ENCODE results near the gene THOC5. TPM values are rescaled to one million over a fixed set of nuclear protein-coding genes. Genes with fewer than 3 reads are reported as not detected.
A peak's percentile ranks its signal among the peaks of the same experiment; 100 is the strongest.

The THOC5 gene
- total RNA-seq, 2 experiments from 2014 or later = 48.7 to 57.3 TPM

DNA sequence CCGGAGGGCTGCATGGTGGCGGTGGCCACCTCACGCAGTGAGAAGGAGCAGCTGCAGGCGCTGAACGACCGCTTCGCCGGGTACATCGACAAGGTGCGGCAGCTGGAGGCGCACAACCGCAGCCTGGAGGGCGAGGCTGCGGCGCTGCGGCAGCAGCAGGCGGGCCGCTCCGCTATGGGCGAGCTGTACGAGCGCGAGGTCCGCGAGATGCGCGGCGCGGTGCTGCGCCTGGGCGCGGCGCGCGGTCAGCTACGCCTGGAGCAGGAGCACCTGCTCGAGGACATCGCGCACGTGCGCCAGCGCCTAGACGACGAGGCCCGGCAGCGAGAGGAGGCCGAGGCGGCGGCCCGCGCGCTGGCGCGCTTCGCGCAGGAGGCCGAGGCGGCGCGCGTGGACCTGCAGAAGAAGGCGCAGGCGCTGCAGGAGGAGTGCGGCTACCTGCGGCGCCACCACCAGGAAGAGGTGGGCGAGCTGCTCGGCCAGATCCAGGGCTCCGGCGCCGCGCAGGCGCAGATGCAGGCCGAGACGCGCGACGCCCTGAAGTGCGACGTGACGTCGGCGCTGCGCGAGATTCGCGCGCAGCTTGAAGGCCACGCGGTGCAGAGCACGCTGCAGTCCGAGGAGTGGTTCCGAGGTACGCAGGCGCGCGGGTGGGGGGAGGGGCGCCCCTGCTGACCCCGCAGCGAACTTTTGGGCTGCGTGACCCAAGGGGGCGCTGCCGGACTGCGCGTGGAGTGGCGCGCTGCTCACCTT is 72.9 kb downstream of the THOC5 start:
- peaks cover 32% of the 10 kb centered on the region for H3K27me3 Mint-ChIP-seq
- TF ChIP-seq, protein P1, sequence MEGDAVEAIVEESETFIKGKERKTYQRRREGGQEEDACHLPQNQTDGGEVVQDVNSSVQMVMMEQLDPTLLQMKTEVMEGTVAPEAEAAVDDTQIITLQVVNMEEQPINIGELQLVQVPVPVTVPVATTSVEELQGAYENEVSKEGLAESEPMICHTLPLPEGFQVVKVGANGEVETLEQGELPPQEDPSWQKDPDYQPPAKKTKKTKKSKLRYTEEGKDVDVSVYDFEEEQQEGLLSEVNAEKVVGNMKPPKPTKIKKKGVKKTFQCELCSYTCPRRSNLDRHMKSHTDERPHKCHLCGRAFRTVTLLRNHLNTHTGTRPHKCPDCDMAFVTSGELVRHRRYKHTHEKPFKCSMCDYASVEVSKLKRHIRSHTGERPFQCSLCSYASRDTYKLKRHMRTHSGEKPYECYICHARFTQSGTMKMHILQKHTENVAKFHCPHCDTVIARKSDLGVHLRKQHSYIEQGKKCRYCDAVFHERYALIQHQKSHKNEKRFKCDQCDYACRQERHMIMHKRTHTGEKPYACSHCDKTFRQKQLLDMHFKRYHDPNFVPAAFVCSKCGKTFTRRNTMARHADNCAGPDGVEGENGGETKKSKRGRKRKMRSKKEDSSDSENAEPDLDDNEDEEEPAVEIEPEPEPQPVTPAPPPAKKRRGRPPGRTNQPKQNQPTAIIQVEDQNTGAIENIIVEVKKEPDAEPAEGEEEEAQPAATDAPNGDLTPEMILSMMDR (IDR thresholded peaks at IDR 0.05) = peak; percentile 21
- H3K36me3 Mint-ChIP-seq (ENCODE audit: low read depth) = peaks cover 3% of the 10 kb centered on the region
- POLR2A ChIA-PET = interaction anchor here (1.8 kb wide), 1 partner anchor 12 kb away, joined by 5 read pairs; no protein-coding TSS in a partner anchor
- peaks cover 14% of the 10 kb centered on the region for H3K4me1 Mint-ChIP-seq (ENCODE audit: low read depth)
- CTCF ChIA-PET = interaction anchor here (2.2 kb wide), 1 partner anchor 10 kb away, joined by 6 read pairs; no protein-coding TSS in a partner anchor
- DNase-seq = peak; percentile 65
- intact Hi-C loops (cut with micrococcal nuclease) = no loop called here
- peak overlapping the region; percentile 73 for H3K4me3 Mint-ChIP-seq
- peak; percentile 85 for ATAC-seq
- peak overlapping the region; percentile 43 for H3K27ac Mint-ChIP-seq
- H3K9me3 Mint-ChIP-seq = no peaks in the 10 kb centered on the region

DNA sequence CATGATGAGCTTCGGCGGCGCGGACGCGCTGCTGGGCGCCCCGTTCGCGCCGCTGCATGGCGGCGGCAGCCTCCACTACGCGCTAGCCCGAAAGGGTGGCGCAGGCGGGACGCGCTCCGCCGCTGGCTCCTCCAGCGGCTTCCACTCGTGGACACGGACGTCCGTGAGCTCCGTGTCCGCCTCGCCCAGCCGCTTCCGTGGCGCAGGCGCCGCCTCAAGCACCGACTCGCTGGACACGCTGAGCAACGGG is 73.4 kb downstream of the THOC5 start:
- no peak for ATAC-seq
- peaks cover 34% of the 10 kb centered on the region for H3K27me3 Mint-ChIP-seq
- H3K27ac Mint-ChIP-seq = no peak overlapping the region
- TF ChIP-seq, protein P1 (IDR thresholded peaks at IDR 0.05) = no peak
- POLR2A ChIA-PET = interaction anchor here (1.8 kb wide), 1 partner anchor 11 kb away, joined by 5 read pairs; no protein-coding TSS in a partner anchor
- intact Hi-C loops (cut with micrococcal nuclease) = no loop called here
- peaks cover 3% of the 10 kb centered on the region for H3K36me3 Mint-ChIP-seq (ENCODE audit: low read depth)
- H3K4me1 Mint-ChIP-seq (ENCODE audit: low read depth) = peaks cover 14% of the 10 kb centered on the region
- CTCF ChIA-PET = interaction anchor here (2.2 kb wide), 1 partner anchor 9 kb away, joined by 6 read pairs; no protein-coding TSS in a partner anchor
- DNase-seq = no peak
- no peaks in the 10 kb centered on the region for H3K9me3 Mint-ChIP-seq
- no peak overlapping the region for H3K4me3 Mint-ChIP-seq

DNA sequence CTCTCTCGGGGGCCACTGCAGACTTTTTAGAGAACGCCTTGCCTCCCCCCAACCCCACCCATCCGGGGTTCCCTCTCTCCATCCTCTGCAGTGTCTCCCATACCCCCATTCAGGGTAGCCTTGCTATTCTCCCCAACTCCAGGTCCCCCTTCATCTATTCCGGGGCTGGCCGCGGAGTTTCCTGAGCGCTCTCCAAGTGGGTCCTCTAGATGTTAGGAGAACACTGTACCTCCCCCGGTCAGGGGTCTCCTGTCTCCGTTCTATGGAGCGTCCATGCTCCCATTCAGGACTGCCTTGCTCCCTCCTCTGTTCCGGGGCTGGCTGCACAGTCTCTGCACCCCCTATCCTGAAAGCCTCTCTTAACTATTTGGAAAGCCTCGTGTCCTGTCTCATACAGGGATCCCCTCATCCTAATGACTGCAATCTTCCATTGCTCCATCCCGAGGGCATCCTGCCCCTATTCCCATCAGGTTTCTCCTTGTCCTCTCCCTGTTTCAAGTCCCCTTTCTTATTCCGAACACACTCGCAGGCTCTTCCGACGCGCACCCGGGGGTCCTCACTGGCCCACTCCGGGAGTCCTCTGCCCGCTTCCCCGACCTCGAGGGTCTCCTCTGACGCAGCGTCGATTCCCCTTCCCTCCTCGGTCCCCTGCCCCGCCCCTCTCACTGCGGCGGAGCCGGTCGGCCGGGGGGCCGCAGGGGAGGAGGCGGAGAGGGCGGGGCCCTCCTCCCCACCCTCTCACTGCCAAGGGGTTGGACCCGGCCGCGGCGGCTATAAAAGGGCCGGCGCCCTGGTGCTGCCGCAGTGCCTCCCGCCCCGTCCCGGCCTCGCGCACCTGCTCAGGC is 73.9 kb downstream of the THOC5 start, which contains the start of gene NEFH:
Gene NEFH (plus strand): TSS at position 802 of the 845 bp plus-strand sequence. CDS start 45 bp downstream, outside the sequence.
- TF ChIP-seq, protein P1 (IDR thresholded peaks at IDR 0.05) = no peak
- H3K9me3 Mint-ChIP-seq = no peaks in the 10 kb centered on the region
- peak within 1 kb of the TSS; percentile 73 for H3K4me3 Mint-ChIP-seq
- H3K36me3 Mint-ChIP-seq (ENCODE audit: low read depth) = peaks cover 3% of the 10 kb centered on the region
- peaks cover 14% of the 10 kb centered on the region for H3K4me1 Mint-ChIP-seq (ENCODE audit: low read depth)
- H3K27me3 Mint-ChIP-seq = peaks cover 34% of the 10 kb centered on the region
- POLR2A ChIA-PET = interaction anchor here (1.8 kb wide), 1 partner anchor 11 kb away, joined by 5 read pairs; no protein-coding TSS in a partner anchor
- intact Hi-C loops (cut with micrococcal nuclease) = no loop called here
- DNase-seq (no peak), ATAC-seq (no peak)
- CTCF ChIA-PET = interaction anchor here (0.9 to 2.2 kb wide), 2 partner anchors 9 to 10 kb away, joined by 3 to 6 read pairs; no protein-coding TSS in a partner anchor
- H3K27ac Mint-ChIP-seq = no peak within 1 kb of the TSS

DNA sequence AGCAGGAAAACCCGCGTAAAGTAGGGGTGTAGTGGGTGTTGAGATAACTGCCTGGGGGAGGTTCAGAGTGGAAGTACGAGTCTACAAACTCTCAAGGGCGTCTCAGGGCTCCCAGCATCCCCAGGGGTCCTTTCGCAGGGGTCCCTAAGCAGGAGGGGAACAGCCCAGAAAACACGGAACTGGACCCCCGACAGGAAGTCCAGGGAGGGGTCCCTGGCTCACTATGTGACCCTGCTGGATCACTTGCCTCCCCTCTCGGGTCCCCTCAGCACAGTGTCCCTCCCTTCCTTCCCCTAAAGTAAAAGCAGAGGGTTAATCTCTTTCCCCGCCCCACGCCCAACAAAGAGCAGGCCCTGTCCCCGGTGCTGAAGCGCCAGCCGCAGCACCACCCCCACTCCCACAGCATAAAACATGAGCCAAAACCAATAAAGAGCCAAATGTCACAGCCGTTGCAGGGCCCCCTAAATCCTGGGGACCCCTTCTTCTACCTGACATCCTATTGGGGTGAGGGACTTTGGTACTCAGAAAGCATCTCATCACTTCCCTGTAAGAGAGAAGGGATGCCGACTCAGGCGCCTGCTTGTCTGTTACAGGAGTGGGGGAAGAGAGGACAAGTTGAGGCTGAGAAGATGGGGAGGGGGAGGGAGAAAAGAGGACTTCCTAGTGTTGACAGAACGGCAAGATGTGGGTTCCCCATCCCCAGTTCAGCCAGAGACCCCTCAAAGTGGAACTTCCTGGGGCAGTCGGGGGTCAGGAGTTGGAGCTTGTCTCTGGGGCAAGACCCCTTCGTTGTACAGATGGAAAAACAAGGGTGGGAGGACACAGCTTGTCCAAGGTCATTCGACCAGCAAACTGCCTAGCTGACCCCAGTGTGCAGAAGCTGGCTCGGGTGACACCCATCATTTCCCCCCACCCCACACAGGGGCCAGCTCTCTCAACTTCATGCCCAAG is 75.0 kb downstream of the THOC5 start:
- ChIA-PET CTCF (interaction anchor here (0.9 kb wide), 1 partner anchor 9 kb away, joined by 3 read pairs; no protein-coding TSS in a partner anchor), POLR2A (no interaction called here)
- Mint-ChIP-seq H3K36me3 (ENCODE audit: low read depth) (peaks cover 3% of the 10 kb centered on the region), H3K4me3 (no peak overlapping the region), H3K4me1 (ENCODE audit: low read depth) (peaks cover 14% of the 10 kb centered on the region), H3K9me3 (no peaks in the 10 kb centered on the region), H3K27ac (no peak overlapping the region), H3K27me3 (peaks cover 34% of the 10 kb centered on the region)
- ATAC-seq = no peak
- DNase-seq = peak; percentile 40
- intact Hi-C loops (cut with micrococcal nuclease) = no loop called here
- TF ChIP-seq, protein P1 (IDR thresholded peaks at IDR 0.05) = no peak
